Effector CD8-positive, alpha-beta T cell (primary cell): ENCODE data around the gene KLHDC9.
"Not testable (repeated sequence)": the region's sequence is repeated elsewhere in the genome, so short reads cannot be mapped to it uniquely, and the experiment has no call there.

Experiments
- DNase-seq: peaks from one replicate; lab custom pipeline; 2025; lab: John Stamatoyannopoulos, UW

Gene KLHDC9

GRCh38 chr1:161096015-161096414 lies 2.1 kb upstream of the KLHDC9 start:
- no peak for DNase-seq

- DNase-seq, result no peak
These were observed 1.6 kb upstream of the KLHDC9 start for GRCh38 chr1:161096530-161096929.

GRCh38 chr1:161099090-161099802 lies 1.1 kb downstream of the KLHDC9 start:
- DNase-seq, result no peak

- DNase-seq, result no peak
These were observed 2.4 kb downstream of the KLHDC9 start for GRCh38 chr1:161100556-161100955.

- no peak for DNase-seq
These were observed 8.3 kb downstream of the KLHDC9 start for GRCh38 chr1:161106431-161106830.

GRCh38 chr1:161111117-161111516 lies 13.0 kb downstream of the KLHDC9 start:
- no peak for DNase-seq

GRCh38 chr1:161111527-161111926 lies 13.4 kb downstream of the KLHDC9 start:
- no peak for DNase-seq

GRCh38 chr1:161113915-161114314 lies 15.8 kb downstream of the KLHDC9 start:
- DNase-seq, result no peak

GRCh38 chr1:161114556-161114955 lies 16.4 kb downstream of the KLHDC9 start:
- no peak for DNase-seq

GRCh38 chr1:161115132-161115711 lies 17.1 kb downstream of the KLHDC9 start:
- DNase-seq, result no peak

GRCh38 chr1:161115961-161116360 lies 17.8 kb downstream of the KLHDC9 start:
- not testable (repeated sequence) for DNase-seq

GRCh38 chr1:161117759-161118581 lies 19.8 kb downstream of the KLHDC9 start, which contains the start of the genes NIT1 and PFDN2:
NIT1 (plus strand) TSS chr1:161118105; CDS start chr1:161118177, 72 bp downstream.
PFDN2 (minus strand) TSS chr1:161118037; CDS start chr1:161118026, 11 bp downstream.
- peak; percentile 67 for DNase-seq

- DNase-seq, result peak; percentile 6
These were observed 21.1 kb downstream of the KLHDC9 start for GRCh38 chr1:161119092-161119903.

- no peak for DNase-seq
These were observed 23.0 kb downstream of the KLHDC9 start for GRCh38 chr1:161121042-161121650.

GRCh38 chr1:161121834-161122233 lies 23.7 kb downstream of the KLHDC9 start:
- no peak for DNase-seq

- DNase-seq, result no peak
These were observed 24.8 kb downstream of the KLHDC9 start for GRCh38 chr1:161122967-161123366.

- no peak for DNase-seq
These were observed 29.5 kb downstream of the KLHDC9 start for GRCh38 chr1:161127649-161128048.

GRCh38 chr1:161128591-161129420 lies 30.6 kb downstream of the KLHDC9 start:
- no peak for DNase-seq

GRCh38 chr1:161130266-161130665 lies 32.1 kb downstream of the KLHDC9 start:
- no peak for DNase-seq
